ENCODE data around the gene NMBR.

DNA sequence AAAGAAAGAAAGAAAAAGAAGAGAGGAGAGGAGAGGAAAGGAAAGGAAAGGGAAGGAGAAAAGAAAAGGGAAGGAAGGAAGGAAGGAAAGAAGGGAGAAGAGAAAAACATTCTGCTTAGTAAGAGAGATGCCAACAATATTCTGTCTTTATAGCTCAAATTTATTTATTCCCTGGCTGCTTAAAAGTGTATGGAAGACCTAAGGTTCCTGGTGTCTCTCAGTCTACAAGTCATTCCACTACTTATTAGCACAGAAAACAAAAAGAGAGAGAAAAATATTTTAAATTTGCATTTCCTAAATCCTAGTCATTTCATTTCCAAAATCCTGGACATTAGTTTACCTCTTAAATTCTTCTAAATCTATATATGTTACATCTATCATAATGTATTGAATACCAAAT lies 67.8 kb downstream of the NMBR start:
- TF ChIP-seq, protein P1, sequence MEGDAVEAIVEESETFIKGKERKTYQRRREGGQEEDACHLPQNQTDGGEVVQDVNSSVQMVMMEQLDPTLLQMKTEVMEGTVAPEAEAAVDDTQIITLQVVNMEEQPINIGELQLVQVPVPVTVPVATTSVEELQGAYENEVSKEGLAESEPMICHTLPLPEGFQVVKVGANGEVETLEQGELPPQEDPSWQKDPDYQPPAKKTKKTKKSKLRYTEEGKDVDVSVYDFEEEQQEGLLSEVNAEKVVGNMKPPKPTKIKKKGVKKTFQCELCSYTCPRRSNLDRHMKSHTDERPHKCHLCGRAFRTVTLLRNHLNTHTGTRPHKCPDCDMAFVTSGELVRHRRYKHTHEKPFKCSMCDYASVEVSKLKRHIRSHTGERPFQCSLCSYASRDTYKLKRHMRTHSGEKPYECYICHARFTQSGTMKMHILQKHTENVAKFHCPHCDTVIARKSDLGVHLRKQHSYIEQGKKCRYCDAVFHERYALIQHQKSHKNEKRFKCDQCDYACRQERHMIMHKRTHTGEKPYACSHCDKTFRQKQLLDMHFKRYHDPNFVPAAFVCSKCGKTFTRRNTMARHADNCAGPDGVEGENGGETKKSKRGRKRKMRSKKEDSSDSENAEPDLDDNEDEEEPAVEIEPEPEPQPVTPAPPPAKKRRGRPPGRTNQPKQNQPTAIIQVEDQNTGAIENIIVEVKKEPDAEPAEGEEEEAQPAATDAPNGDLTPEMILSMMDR (IDR thresholded peaks at IDR 0.05; ENCODE audit: poor library complexity, severe bottlenecking): no peak
- TF ChIP-seq EZH2 (IDR thresholded peaks at IDR 0.05; ENCODE audit: borderline replicate concordance, insufficient read depth, low read length, poor library complexity, severe bottlenecking) (no peak), EP300 (conservative IDR thresholded peaks at IDR 0.05; ENCODE audit: poor library complexity, severe bottlenecking) (no peak), POLR2AphosphoS5 (IDR thresholded peaks at IDR 0.05) (no peak), MXI1 (conservative IDR thresholded peaks at IDR 0.05; ENCODE audit: poor library complexity, severe bottlenecking) (no peak), RAD21 (conservative IDR thresholded peaks at IDR 0.05) (no peak)
- TF ChIP-seq, protein P2, sequence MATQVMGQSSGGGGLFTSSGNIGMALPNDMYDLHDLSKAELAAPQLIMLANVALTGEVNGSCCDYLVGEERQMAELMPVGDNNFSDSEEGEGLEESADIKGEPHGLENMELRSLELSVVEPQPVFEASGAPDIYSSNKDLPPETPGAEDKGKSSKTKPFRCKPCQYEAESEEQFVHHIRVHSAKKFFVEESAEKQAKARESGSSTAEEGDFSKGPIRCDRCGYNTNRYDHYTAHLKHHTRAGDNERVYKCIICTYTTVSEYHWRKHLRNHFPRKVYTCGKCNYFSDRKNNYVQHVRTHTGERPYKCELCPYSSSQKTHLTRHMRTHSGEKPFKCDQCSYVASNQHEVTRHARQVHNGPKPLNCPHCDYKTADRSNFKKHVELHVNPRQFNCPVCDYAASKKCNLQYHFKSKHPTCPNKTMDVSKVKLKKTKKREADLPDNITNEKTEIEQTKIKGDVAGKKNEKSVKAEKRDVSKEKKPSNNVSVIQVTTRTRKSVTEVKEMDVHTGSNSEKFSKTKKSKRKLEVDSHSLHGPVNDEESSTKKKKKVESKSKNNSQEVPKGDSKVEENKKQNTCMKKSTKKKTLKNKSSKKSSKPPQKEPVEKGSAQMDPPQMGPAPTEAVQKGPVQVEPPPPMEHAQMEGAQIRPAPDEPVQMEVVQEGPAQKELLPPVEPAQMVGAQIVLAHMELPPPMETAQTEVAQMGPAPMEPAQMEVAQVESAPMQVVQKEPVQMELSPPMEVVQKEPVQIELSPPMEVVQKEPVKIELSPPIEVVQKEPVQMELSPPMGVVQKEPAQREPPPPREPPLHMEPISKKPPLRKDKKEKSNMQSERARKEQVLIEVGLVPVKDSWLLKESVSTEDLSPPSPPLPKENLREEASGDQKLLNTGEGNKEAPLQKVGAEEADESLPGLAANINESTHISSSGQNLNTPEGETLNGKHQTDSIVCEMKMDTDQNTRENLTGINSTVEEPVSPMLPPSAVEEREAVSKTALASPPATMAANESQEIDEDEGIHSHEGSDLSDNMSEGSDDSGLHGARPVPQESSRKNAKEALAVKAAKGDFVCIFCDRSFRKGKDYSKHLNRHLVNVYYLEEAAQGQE (IDR thresholded peaks at IDR 0.05; ENCODE audit: borderline replicate concordance): no peak

Data from neural cell (in vitro differentiated cells).